A673 (cell line): ENCODE data around the gene DNAJC16.

Experiments used
- CTCF ChIP-seq: fragments of 300-800, 200-600 bp; sonication (generic); conservative IDR thresholded peaks from 2 replicates; pipeline ENCODE4 v1.5.1; 2017; ENCODE audit warnings: low read depth, mild to moderate bottlenecking, antibody characterized with exemption, low read length, moderate library complexity, mixed read lengths
- EZH2 ChIP-seq: fragments of 200-600 bp; sonication (generic); IDR thresholded peaks from 2 replicates; pipeline ENCODE4 v1.6.1; 2017; ENCODE audit warnings: borderline replicate concordance, low read depth, mild to moderate bottlenecking, mixed read lengths, antibody characterized with exemption, low read length; ENCODE audit not compliant: poor library complexity, severe bottlenecking

- TF ChIP-seq CTCF (no peak), EZH2 (no peak)
These were observed 44.6 kb downstream of the DNAJC16 start for GRCh38 chr1:15571266-15571665.
